H1 (cell line): ENCODE measurements around the gene RNF20. TPM values are rescaled to one million over a fixed set of nuclear protein-coding genes. Genes with fewer than 3 reads are reported as not detected.

Experiments
- polyA plus RNA-seq, 7 experiments: library from polyadenylated mRNA; depleted of rRNA in 3 of 7; stranded (reverse) in 5 of 7; unstranded in 2 of 7; fragments of >200 nt in 5 of 7; fragments of 200-250 nt in 2 of 7; gene quantifications; 1 replicate in 5 of 7; 2 replicates in 1 of 7; 4 replicates in 1 of 7; pipeline versions ENCODE4 v1.2.1 to v1.2.3, GENCODE V29; 2011 to 2013; ENCODE audit warnings: missing spikeins in 2 of 7, mixed read lengths in 2 of 7
- total RNA-seq: library from RNA; stranded (reverse); fragmentation: NEBNext Ultra II Directional; extraction: Animal tissue kit (Norgen Biotek cat#: 25700); gene quantifications from 2 replicates; pipeline ENCODE4 v1.2.1, GENCODE V29; 2021
- TF ChIP-seq, protein P1 (sequence below): IDR thresholded peaks from 2 replicates; pipeline ENCODE4 v1.6.1; 2011; ENCODE audit warnings: low read depth, mild to moderate bottlenecking, low read length; ENCODE audit not compliant: insufficient read depth

RNF20 gene
- total and polyA plus RNA-seq, 2 of the 8 experiments (the other 6 are each of a cell fraction or from before 2014, with no cell fraction given) = 9.4 to 65.2 TPM

DNA sequence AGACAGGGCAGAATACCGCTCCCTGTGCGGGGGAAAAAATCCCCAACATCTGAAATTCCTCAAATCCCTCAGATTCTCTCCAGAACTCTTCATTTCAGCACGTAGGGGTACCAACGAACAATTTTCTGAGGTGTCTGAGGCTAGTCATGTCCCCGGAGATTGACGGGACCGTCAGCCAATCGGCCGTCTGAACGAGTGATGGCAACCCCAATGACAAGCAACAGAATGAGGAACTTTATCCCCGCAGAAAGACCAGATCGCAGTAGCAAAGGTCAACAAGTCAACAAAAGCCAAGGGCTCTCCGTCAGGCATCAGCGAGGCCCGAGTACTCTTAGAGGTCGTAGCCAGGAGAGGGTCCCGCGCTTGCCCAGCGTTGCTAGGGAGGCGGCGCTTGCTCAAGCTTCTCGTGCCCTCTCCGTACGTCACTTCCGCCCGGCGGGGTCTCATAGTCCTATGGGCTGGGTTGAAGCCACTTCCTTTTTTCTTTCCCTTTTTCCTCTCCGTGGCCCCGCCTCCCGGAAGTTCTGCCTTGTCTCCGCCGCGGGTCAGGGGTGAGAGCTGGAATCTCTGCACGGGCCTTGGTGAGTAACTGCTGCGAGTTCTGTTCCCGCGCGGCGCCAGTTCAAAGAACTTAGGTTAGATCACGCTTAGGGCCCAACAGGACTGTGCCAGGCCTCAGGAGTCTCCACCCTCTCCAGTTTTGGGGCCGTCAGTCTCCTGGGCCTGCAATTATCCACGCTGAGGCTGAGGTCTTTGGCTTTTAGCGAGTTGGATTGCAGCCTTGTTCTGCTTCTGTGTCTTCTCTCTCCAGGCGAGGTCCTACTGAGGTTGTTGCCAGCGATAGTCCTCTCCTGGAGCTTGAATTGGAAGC, at the start of gene RNF20 (continued):
- TF ChIP-seq, protein P1, sequence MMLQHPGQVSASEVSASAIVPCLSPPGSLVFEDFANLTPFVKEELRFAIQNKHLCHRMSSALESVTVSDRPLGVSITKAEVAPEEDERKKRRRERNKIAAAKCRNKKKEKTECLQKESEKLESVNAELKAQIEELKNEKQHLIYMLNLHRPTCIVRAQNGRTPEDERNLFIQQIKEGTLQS = no peak
